Activated CD8-positive, alpha-beta T cell treated with anti-CD3 and anti-CD28 coated beads for 36 hours (primary cell): ENCODE measurements around the gene RBP2. TPM values are rescaled to one million over a fixed set of nuclear protein-coding genes. Genes with fewer than 3 reads are reported as not detected.

Experiments
- ATAC-seq: fragments of 200-7000 bp; cut with Tn5 transposase; one replicate; pipeline ENCODE4 v1.10.0; 2021; ENCODE audit warnings: mild to moderate bottlenecking, moderate library complexity
- CTCF ChIA-PET: fragments of 350-600 bp; sonication (Branson Sonifier 250); formaldehyde crosslinking; loops from one replicate; lab custom pipeline; 2021; ENCODE audit warnings: antibody characterized with exemption; lab: Charles Lee
- POLR2A ChIA-PET: fragments of 350-600 bp; sonication (Branson Sonifier 250); formaldehyde crosslinking; loops from one replicate; lab custom pipeline; 2021; ENCODE audit warnings: antibody characterized with exemption; lab: Charles Lee
- DNase-seq: peaks from one replicate; pipeline ENCODE4 v3.0.0-alpha.2; 2020
- H3K27ac Mint-ChIP-seq: one replicate; pipeline ENCODE4 v1.8.0; 2021; ENCODE audit warnings: mild to moderate bottlenecking, mixed read lengths
- H3K27me3 Mint-ChIP-seq: one replicate; pipeline ENCODE4 v1.8.0; 2021; ENCODE audit warnings: mixed read lengths
- H3K36me3 Mint-ChIP-seq: one replicate; pipeline ENCODE4 v1.8.0; 2021; ENCODE audit warnings: low read depth, mixed read lengths
- H3K4me1 Mint-ChIP-seq: one replicate; pipeline ENCODE4 v1.8.0; 2021; ENCODE audit warnings: low read depth, mixed read lengths
- H3K4me3 Mint-ChIP-seq: one replicate; pipeline ENCODE4 v1.8.0; 2021; ENCODE audit warnings: mild to moderate bottlenecking, moderate library complexity, mixed read lengths
- H3K9me3 Mint-ChIP-seq: one replicate; pipeline ENCODE4 v1.8.0; 2021; ENCODE audit warnings: mixed read lengths
- intact Hi-C: fragments of 100-400 bp; cut with micrococcal nuclease; formaldehyde crosslinking; loops from one replicate; pipeline ENCODE4 v1.10.0; 2022
- total RNA-seq, 2 experiments: library from RNA; stranded (reverse); gene quantifications; one replicate each; pipeline ENCODE4 v1.2.3, GENCODE V29; 2021
- TF ChIP-seq, protein P1 (sequence below): fragments of 200-600 bp; IDR thresholded peaks from one replicate; pipeline ENCODE4 v1.8.0; 2022; ENCODE audit warnings: antibody characterized with exemption, mild to moderate bottlenecking

RBP2 gene
- total RNA-seq, 2 experiments from 2014 or later: not detected

DNA sequence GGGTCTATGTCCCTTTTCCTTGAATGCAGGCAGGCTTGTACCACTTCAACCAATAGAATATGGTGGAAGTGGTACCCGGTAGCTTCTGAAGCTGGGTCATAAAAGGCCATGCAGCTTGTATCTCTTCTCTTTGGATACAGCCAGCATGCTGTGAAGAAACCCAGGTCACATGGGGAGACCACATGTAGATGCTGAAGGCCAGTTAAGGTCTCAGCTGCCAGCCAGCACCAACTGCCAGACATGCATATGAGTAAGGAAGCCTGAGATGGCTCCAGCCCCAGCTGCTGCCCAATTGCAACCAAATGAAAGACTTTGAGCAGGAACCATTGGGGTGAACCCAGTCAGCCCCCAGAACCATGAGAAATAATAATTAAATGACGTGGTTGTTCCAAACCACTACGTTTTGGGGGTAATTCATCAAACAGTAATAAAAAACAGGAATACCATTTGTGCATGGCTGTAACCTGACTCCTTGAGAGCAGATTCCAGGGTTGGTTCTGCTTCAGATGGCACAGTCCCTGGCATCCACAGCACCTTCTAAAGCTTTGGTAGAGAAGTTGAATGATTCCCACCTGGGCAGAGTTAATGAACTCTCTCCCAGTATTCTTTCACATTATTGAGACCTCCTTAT lies 3.8 kb downstream of the RBP2 start:
- Mint-ChIP-seq H3K36me3 (no peaks in the 10 kb centered on the region), H3K27me3 (no peaks in the 10 kb centered on the region), H3K27ac (no peak overlapping the region), H3K9me3 (no peaks in the 10 kb centered on the region), H3K4me3 (no peak overlapping the region), H3K4me1 (no peaks in the 10 kb centered on the region)
- CTCF ChIA-PET: no interaction called here
- intact Hi-C loops: no loop called here
- ATAC-seq (no peak), DNase-seq (no peak)
- TF ChIP-seq, protein P1, sequence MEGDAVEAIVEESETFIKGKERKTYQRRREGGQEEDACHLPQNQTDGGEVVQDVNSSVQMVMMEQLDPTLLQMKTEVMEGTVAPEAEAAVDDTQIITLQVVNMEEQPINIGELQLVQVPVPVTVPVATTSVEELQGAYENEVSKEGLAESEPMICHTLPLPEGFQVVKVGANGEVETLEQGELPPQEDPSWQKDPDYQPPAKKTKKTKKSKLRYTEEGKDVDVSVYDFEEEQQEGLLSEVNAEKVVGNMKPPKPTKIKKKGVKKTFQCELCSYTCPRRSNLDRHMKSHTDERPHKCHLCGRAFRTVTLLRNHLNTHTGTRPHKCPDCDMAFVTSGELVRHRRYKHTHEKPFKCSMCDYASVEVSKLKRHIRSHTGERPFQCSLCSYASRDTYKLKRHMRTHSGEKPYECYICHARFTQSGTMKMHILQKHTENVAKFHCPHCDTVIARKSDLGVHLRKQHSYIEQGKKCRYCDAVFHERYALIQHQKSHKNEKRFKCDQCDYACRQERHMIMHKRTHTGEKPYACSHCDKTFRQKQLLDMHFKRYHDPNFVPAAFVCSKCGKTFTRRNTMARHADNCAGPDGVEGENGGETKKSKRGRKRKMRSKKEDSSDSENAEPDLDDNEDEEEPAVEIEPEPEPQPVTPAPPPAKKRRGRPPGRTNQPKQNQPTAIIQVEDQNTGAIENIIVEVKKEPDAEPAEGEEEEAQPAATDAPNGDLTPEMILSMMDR: no peak
- POLR2A ChIA-PET: no interaction called here

DNA sequence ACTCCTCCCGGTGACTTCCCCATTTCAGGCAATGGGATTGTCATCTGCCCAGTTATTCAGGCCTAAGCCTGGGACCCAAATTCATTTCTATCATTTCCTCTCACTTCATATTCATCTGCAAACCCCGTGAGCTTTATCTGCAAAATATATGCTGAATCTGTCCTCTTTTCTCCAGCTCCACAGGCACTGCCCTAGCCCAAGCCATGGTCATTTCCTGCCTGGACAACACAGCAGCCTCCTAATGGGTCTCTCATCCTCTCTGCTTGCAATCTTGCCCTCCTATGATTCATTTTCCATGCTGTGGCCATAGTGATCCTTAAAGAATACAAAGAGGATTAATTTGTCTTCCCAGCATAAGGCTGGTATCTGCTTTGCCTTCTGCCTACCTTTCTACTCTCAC lies 6.1 kb downstream of the RBP2 start:
- CTCF ChIA-PET: no interaction called here
- H3K27me3 Mint-ChIP-seq: no peaks in the 10 kb centered on the region

DNA sequence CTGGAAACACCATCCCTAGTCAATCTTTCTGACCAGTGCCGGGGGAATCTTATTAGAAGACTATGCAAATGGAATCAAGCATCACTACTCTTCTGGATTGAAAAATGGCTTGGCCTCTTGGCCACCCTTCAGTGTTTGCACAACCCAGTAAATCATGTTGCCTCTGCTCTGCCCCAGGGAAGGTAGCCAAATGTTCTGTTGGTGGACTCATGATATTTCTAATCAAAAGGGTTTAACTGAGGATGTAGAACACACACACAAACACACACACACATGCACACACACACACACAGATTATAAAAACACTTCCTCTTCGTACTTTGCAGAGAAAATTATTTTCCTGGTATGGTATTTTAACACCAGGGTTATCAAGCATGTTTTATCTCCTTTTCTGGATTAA lies 7.9 kb downstream of the RBP2 start:
- TF ChIP-seq, protein P1: no peak
- no peaks in the 10 kb centered on the region for H3K4me1 Mint-ChIP-seq
- H3K9me3 Mint-ChIP-seq: no peaks in the 10 kb centered on the region
- intact Hi-C loops: no loop called here
- no peak overlapping the region for H3K27ac Mint-ChIP-seq
- POLR2A ChIA-PET: no interaction called here
- CTCF ChIA-PET: no interaction called here
- no peak for ATAC-seq
- no peaks in the 10 kb centered on the region for H3K27me3 Mint-ChIP-seq
- no peaks in the 10 kb centered on the region for H3K36me3 Mint-ChIP-seq
- no peak overlapping the region for H3K4me3 Mint-ChIP-seq
- DNase-seq: no peak

More for the DNA sequence above, 6.1 kb downstream of the RBP2 start:
- intact Hi-C loops: no loop called here
- Mint-ChIP-seq H3K27ac (no peak overlapping the region), H3K36me3 (no peaks in the 10 kb centered on the region), H3K4me1 (no peaks in the 10 kb centered on the region), H3K9me3 (no peaks in the 10 kb centered on the region), H3K4me3 (no peak overlapping the region)
- POLR2A ChIA-PET: interaction anchor here (0.7 kb wide), 1 partner anchor 20 kb away, joined by 3 read pairs; no protein-coding TSS in a partner anchor
- TF ChIP-seq, protein P1: no peak
- DNase-seq (no peak), ATAC-seq (no peak)

DNA sequence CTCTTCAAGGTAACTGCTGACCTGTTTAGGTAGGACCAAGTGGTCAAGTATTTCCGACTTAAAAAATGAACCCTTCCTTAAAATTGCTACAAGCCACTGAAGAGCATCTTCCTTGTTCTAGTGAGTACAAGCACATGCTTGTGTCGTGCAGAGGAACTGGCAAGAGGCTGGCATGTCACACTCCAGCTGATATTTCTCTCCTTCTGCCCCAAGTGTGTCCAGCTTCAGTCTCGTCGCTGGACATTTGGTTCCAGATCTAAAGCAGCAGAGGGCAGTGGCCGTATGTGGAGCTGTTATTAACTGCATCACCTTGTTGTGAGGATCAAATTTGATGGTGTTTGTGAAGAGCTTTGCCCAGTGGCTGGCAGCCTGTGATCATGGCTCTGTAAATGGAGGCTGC lies 10.0 kb downstream of the RBP2 start:
- no peaks in the 10 kb centered on the region for H3K4me1 Mint-ChIP-seq
- ATAC-seq (no peak), DNase-seq (no peak)
- TF ChIP-seq, protein P1: no peak
- H3K27me3 Mint-ChIP-seq: no peaks in the 10 kb centered on the region
- H3K4me3 Mint-ChIP-seq: no peak overlapping the region
- no peak overlapping the region for H3K27ac Mint-ChIP-seq
- no peaks in the 10 kb centered on the region for H3K9me3 Mint-ChIP-seq
- CTCF ChIA-PET: no interaction called here
- intact Hi-C loops: no loop called here
- POLR2A ChIA-PET: interaction anchor here (1.1 kb wide), 1 partner anchor 9 kb away, joined by 4 read pairs; no protein-coding TSS in a partner anchor
- no peaks in the 10 kb centered on the region for H3K36me3 Mint-ChIP-seq

DNA sequence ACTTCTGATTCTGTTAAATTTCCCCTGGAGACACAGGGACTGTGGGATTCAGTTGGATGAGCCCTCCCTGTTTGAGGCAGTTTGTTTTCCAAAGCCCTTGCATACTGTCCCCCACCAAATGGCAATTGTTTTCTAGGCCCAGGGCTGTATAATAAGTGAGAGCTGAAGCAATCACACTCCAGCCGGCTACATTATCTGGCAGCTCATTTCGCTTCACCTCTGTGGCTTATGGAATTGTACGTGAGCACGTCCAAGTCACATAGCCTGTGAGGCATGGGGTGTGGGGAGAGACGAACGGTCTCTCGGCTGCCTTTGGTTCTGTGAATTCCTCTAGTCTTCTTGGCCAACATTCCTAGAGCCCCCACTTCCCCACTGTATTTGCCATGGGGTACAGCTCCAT lies 10.7 kb downstream of the RBP2 start:
- CTCF ChIA-PET: no interaction called here
- Mint-ChIP-seq H3K27ac (no peak overlapping the region), H3K27me3 (no peaks in the 10 kb centered on the region)

More for the DNA sequence above, 10.7 kb downstream of the RBP2 start:
- POLR2A ChIA-PET: interaction anchor here (1.1 kb wide), 1 partner anchor 10 kb away, joined by 4 read pairs; no protein-coding TSS in a partner anchor
- Mint-ChIP-seq H3K36me3 (no peaks in the 10 kb centered on the region), H3K4me3 (no peak overlapping the region), H3K4me1 (no peaks in the 10 kb centered on the region), H3K9me3 (no peaks in the 10 kb centered on the region)
- no peak for ATAC-seq
- intact Hi-C loops: no loop called here
- TF ChIP-seq, protein P1: no peak
- no peak for DNase-seq
